ENCODE measurements around the gene YTHDF1. TPM values are rescaled to one million over a fixed set of nuclear protein-coding genes. Genes with fewer than 3 reads are reported as not detected.

YTHDF1 gene
- total and polyA plus RNA-seq, 2 of the 4 experiments (the other 2 are of a cell fraction): 10.9 to 22.6 TPM

DNA sequence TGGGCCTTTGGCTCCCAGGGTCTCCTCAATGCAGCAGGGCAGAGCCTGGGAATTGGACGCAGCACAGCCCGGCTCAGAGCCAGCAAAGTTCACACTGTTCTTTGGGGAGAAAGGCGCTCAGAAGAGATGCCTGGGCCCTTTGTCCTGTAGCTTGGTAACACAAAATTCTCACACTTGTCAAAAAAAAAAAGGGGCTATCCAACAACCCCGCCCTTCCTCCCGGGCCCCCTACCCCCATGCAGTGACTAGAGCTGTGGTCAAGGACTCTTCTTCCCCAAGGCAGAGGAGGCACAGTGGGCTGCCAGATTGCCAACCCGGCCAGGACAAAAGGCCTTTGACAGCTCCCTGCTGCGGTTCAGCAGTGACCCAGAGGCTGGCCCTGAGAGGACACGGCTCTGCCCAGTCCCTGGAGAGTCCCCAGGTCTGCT lies 36.4 kb upstream of the YTHDF1 start:
- Histone ChIP-seq H2BK15ac (ENCODE audit: low read depth, low read length) (no peak overlapping the region), H2AK9ac (replicated peaks; ENCODE audit: low read depth, low read length, poor library complexity) (no peak overlapping the region), H3K56ac (ENCODE audit: extremely low read depth, insufficient read depth, low read length) (no peak overlapping the region), H2BK20ac (ENCODE audit: low read depth, low read length) (no peak overlapping the region), H3K4ac (ENCODE audit: low read depth, low read length) (no peak overlapping the region), H3K27ac (ENCODE audit: insufficient read depth, low read length) (no peak overlapping the region), H3K9me1 (ENCODE audit: insufficient read depth, low read length) (no peaks in the 10 kb centered on the region), H3K4me2 (ENCODE audit: low read depth, low read length) (no peak overlapping the region), H3K79me1 (ENCODE audit: low read depth in 1 of 2, low read length in 2 of 2) (no peaks in the 10 kb centered on the region), H3K4me1 (ENCODE audit: control insufficient read depth, insufficient read depth, low read length) (no peaks in the 10 kb centered on the region), H2BK120ac (ENCODE audit: low read depth, low read length) (no peak overlapping the region), H3K9me3 (ENCODE audit: control insufficient read depth, insufficient read depth, low read length) (no peaks in the 10 kb centered on the region), H4K5ac (ENCODE audit: low read depth, low read length) (no peak overlapping the region), H3K18ac (ENCODE audit: low read depth, low read length) (no peak overlapping the region), H2AK5ac (ENCODE audit: low read depth, low read length) (no peak overlapping the region), H2AFZ (replicated peaks; ENCODE audit: low read length, poor library complexity) (no peak overlapping the region), H3K27me3 (ENCODE audit: control insufficient read depth, insufficient read depth, low read length) (peaks cover 66% of the 10 kb centered on the region), H2BK5ac (ENCODE audit: low read depth, low read length, poor library complexity, severe bottlenecking) (no peak overlapping the region), H3K4me3 (ENCODE audit: insufficient read depth, low read depth, low read length) (no peak overlapping the region), H4K20me1 (ENCODE audit: insufficient read depth, low read length) (no peaks in the 10 kb centered on the region; the same call in 1 of the 2 replicates), H3K23ac (ENCODE audit: low read depth, low read length) (no peak overlapping the region), H3K9ac (ENCODE audit: low read depth, low read length) (no peak overlapping the region), H4K91ac (ENCODE audit: insufficient read depth, low read depth, low read length) (no peak overlapping the region), H3K14ac (replicated peaks; ENCODE audit: low read depth, low read length) (no peak overlapping the region), H4K8ac (ENCODE audit: low read depth in 2 of 2, low read length in 2 of 2) (no peak overlapping the region), H3K36me3 (ENCODE audit: control insufficient read depth, insufficient read depth, low read length) (no peaks in the 10 kb centered on the region)
- POLR2A ChIA-PET (ENCODE audit: unreplicated experiment): no interaction called here
- WGBS, 2 experiments (ENCODE audit: extremely low coverage in 2 of 2, insufficient read length in 1 of 2): 59% methylated on average over 3 of the region's 8 CpGs; no CpG with 5 or more reads in 1 of the 2 experiments
- ATAC-seq (ENCODE audit: low read depth): no peak
- dilution Hi-C loops (cut with HindIII; ENCODE audit: low sequenced_read_pairs, unreplicated experiment): no loop called here
- BruUV-seq (replicated peaks): no TSS peak
- no peak for DNase-seq
- TF ChIP-seq, protein P1, sequence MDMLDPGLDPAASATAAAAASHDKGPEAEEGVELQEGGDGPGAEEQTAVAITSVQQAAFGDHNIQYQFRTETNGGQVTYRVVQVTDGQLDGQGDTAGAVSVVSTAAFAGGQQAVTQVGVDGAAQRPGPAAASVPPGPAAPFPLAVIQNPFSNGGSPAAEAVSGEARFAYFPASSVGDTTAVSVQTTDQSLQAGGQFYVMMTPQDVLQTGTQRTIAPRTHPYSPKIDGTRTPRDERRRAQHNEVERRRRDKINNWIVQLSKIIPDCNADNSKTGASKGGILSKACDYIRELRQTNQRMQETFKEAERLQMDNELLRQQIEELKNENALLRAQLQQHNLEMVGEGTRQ (IDR thresholded peaks at IDR 0.05; ENCODE audit: low read depth, low read length): no peak
- TF ChIP-seq RAD21 (IDR thresholded peaks at IDR 0.05; ENCODE audit: low read length) (no peak), MXI1 (IDR thresholded peaks at IDR 0.05; ENCODE audit: borderline replicate concordance, low read depth, low read length) (no peak), MAZ (IDR thresholded peaks at IDR 0.05; ENCODE audit: borderline replicate concordance, low read depth, low read length) (no peak), BHLHE40 (IDR thresholded peaks at IDR 0.05; ENCODE audit: low read depth, low read length) (no peak), RCOR1 (IDR thresholded peaks at IDR 0.05; ENCODE audit: insufficient replicate concordance, low read length) (no peak), NFE2L2 (IDR thresholded peaks at IDR 0.05; ENCODE audit: low read depth, low read length) (no peak), MAFK (IDR thresholded peaks at IDR 0.05; ENCODE audit: low read depth, low read length) (no peak), CEBPB (IDR thresholded peaks at IDR 0.05; ENCODE audit: low read depth, low read length) (no peak), SMC3 (IDR thresholded peaks at IDR 0.05; ENCODE audit: low read depth, low read length) (no peak)
- TF ChIP-seq, protein P2, sequence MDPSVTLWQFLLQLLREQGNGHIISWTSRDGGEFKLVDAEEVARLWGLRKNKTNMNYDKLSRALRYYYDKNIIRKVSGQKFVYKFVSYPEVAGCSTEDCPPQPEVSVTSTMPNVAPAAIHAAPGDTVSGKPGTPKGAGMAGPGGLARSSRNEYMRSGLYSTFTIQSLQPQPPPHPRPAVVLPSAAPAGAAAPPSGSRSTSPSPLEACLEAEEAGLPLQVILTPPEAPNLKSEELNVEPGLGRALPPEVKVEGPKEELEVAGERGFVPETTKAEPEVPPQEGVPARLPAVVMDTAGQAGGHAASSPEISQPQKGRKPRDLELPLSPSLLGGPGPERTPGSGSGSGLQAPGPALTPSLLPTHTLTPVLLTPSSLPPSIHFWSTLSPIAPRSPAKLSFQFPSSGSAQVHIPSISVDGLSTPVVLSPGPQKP (IDR thresholded peaks at IDR 0.05; ENCODE audit: borderline replicate concordance, low read depth, low read length): no peak
- CTCF ChIA-PET: interaction anchor here (2.8 kb wide), 1 partner anchor 28 kb away, joined by 13 read pairs; no protein-coding TSS in a partner anchor
- in situ Hi-C loops (cut with MboI; ENCODE audit: low sequenced_read_pairs): no loop called here
- intact Hi-C loops (cut with micrococcal nuclease): no loop called here
